ENCODE results near the gene ARRDC4.

ARRDC4 gene

DNA sequence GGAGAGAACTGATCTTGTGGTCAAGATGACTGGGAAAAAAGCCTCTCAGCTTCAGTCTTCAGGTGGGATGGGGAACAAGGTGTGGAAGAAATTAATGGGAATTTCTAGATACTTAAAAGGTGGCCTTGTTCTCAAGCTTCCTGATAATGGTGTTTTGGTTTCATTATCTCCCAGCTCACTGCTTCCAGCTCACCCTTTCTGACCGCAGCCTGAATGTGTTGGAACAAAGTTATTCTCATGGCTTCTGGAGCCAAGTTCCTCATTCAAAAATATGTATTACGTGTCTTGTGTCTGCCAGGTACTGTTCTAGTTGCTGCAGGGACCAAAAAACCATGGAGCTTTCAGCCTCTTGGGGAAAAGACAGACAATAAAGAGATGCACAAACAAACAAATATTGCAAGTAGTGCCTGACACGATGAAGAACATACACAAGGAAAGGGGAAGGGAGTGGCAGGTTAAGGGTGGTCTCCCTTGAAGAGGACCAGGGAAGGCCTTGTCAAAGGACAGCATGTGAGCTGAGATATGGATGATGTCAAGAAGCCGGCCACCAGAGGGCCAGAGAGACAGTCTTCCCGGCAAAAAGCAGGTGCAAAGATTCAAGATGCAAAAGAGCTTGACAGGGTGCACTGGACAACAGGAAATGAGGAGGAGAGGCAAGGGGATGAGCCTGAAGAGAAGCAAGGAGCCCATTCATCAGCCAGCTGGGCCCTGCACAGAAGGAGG is 35.5 kb downstream of the ARRDC4 start:
- no peaks in the 10 kb centered on the region for H3K36me3 Mint-ChIP-seq (ENCODE audit: low read depth)
- H3K27me3 Mint-ChIP-seq (ENCODE audit: low read depth): no peaks in the 10 kb centered on the region
- peaks cover 11% of the 10 kb centered on the region for H3K4me1 Mint-ChIP-seq (ENCODE audit: low read depth)
- peak overlapping the region; percentile 0 for H3K4me3 Mint-ChIP-seq
- no peak for DNase-seq (ENCODE audit: low spot score)
- no peaks in the 10 kb centered on the region for H3K9me3 Mint-ChIP-seq
- no peak overlapping the region for H3K27ac Mint-ChIP-seq

- no peak for DNase-seq (ENCODE audit: low spot score)
- Mint-ChIP-seq H3K27me3 (ENCODE audit: low read depth) (no peaks in the 10 kb centered on the region), H3K36me3 (ENCODE audit: low read depth) (no peaks in the 10 kb centered on the region), H3K4me1 (ENCODE audit: low read depth) (peaks cover 11% of the 10 kb centered on the region), H3K4me3 (no peak overlapping the region), H3K9me3 (no peaks in the 10 kb centered on the region), H3K27ac (no peak overlapping the region)
Observed at GRCh38 chr15:97998307-97999071, 38.0 kb downstream of the ARRDC4 start.

- no peak for DNase-seq (ENCODE audit: low spot score)
- no peak overlapping the region for H3K4me3 Mint-ChIP-seq
- peaks cover 8% of the 10 kb centered on the region for H3K4me1 Mint-ChIP-seq (ENCODE audit: low read depth)
- no peaks in the 10 kb centered on the region for H3K9me3 Mint-ChIP-seq
- H3K27ac Mint-ChIP-seq: no peak overlapping the region
- H3K27me3 Mint-ChIP-seq (ENCODE audit: low read depth): no peaks in the 10 kb centered on the region
- no peaks in the 10 kb centered on the region for H3K36me3 Mint-ChIP-seq (ENCODE audit: low read depth)
Observed at GRCh38 chr15:98000249-98001203, 40.0 kb downstream of the ARRDC4 start.

DNA sequence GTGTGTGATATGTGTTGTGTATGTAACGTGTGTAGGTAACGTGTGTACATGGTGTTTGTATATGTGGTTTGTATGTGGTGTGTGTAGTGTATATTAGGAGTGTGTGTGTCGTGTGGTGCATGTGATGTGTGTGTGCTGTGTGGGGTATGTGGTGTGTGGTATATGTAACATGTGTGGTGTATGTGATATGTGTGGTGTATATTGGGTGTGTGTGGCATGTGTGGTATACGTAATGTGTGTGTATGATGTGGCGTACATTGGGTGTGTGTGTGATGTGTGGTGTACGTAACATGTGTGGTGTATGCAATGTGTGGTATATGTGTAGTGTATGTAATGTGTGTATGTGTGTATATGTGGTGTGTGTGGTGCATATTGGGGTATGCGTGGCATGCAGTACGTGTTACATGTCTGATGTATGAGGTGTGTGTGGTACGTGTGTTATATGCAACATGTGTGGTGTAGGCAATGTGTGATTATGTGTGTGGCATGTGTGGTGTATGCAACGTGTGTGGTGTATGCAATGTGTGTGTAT is 41.2 kb downstream of the ARRDC4 start:
- DNase-seq (ENCODE audit: low spot score): no peak
- Mint-ChIP-seq H3K27ac (no peak overlapping the region), H3K27me3 (ENCODE audit: low read depth) (no peaks in the 10 kb centered on the region), H3K9me3 (no peaks in the 10 kb centered on the region), H3K4me1 (ENCODE audit: low read depth) (no peaks in the 10 kb centered on the region), H3K4me3 (no peak overlapping the region), H3K36me3 (ENCODE audit: low read depth) (no peaks in the 10 kb centered on the region)

GRCh38 chr15:98002419-98002818 is 41.9 kb downstream of the ARRDC4 start:
- no peak overlapping the region for H3K4me3 Mint-ChIP-seq
- H3K4me1 Mint-ChIP-seq (ENCODE audit: low read depth): no peaks in the 10 kb centered on the region
- no peaks in the 10 kb centered on the region for H3K9me3 Mint-ChIP-seq
- no peaks in the 10 kb centered on the region for H3K36me3 Mint-ChIP-seq (ENCODE audit: low read depth)
- H3K27ac Mint-ChIP-seq: no peak overlapping the region
- H3K27me3 Mint-ChIP-seq (ENCODE audit: low read depth): no peaks in the 10 kb centered on the region
- DNase-seq (ENCODE audit: low spot score): no peak

DNA sequence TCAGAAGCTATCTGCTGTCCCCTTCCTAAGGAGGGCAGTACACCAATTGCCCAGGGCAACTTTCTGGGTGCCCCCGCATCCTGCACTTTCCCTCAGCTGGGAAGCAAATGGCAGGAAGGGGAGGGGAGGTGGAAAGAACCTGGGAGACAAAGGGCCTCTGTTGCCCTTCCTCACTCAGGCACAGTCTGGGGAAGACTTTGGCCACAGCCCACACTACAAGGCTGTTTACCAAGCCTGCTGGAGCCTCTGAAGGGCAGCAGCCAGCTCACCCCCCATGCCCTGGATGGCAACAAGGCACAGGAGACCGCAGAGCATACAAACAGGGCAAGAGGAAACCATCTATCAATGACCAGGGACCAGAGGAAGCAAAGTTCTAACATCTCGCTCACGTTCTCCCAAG is 42.4 kb downstream of the ARRDC4 start:
- H3K36me3 Mint-ChIP-seq (ENCODE audit: low read depth): no peaks in the 10 kb centered on the region
- no peaks in the 10 kb centered on the region for H3K27me3 Mint-ChIP-seq (ENCODE audit: low read depth)
- no peak overlapping the region for H3K27ac Mint-ChIP-seq
- no peaks in the 10 kb centered on the region for H3K9me3 Mint-ChIP-seq
- H3K4me3 Mint-ChIP-seq: no peak overlapping the region
- H3K4me1 Mint-ChIP-seq (ENCODE audit: low read depth): no peaks in the 10 kb centered on the region
- DNase-seq (ENCODE audit: low spot score): no peak

GRCh38 chr15:98003518-98003917 is 43.0 kb downstream of the ARRDC4 start:
- Mint-ChIP-seq H3K4me1 (ENCODE audit: low read depth) (no peaks in the 10 kb centered on the region), H3K27me3 (ENCODE audit: low read depth) (no peaks in the 10 kb centered on the region), H3K9me3 (no peaks in the 10 kb centered on the region), H3K27ac (no peak overlapping the region), H3K4me3 (no peak overlapping the region), H3K36me3 (ENCODE audit: low read depth) (no peaks in the 10 kb centered on the region)
- no peak for DNase-seq (ENCODE audit: low spot score)

GRCh38 chr15:98003996-98004395 is 43.5 kb downstream of the ARRDC4 start:
- no peaks in the 10 kb centered on the region for H3K4me1 Mint-ChIP-seq (ENCODE audit: low read depth)
- DNase-seq (ENCODE audit: low spot score): no peak
- no peaks in the 10 kb centered on the region for H3K36me3 Mint-ChIP-seq (ENCODE audit: low read depth)
- H3K27ac Mint-ChIP-seq: no peak overlapping the region
- no peak overlapping the region for H3K4me3 Mint-ChIP-seq
- no peaks in the 10 kb centered on the region for H3K9me3 Mint-ChIP-seq
- no peaks in the 10 kb centered on the region for H3K27me3 Mint-ChIP-seq (ENCODE audit: low read depth)

GRCh38 chr15:98005659-98006058 is 45.2 kb downstream of the ARRDC4 start:
- DNase-seq (ENCODE audit: low spot score): no peak
- H3K4me1 Mint-ChIP-seq (ENCODE audit: low read depth): no peaks in the 10 kb centered on the region
- H3K27ac Mint-ChIP-seq: no peak overlapping the region
- no peaks in the 10 kb centered on the region for H3K36me3 Mint-ChIP-seq (ENCODE audit: low read depth)
- H3K4me3 Mint-ChIP-seq: no peak overlapping the region
- H3K9me3 Mint-ChIP-seq: no peaks in the 10 kb centered on the region
- H3K27me3 Mint-ChIP-seq (ENCODE audit: low read depth): peaks cover 6% of the 10 kb centered on the region

GRCh38 chr15:98009169-98009568 is 48.7 kb downstream of the ARRDC4 start:
- no peak overlapping the region for H3K4me3 Mint-ChIP-seq
- no peak overlapping the region for H3K27ac Mint-ChIP-seq
- H3K27me3 Mint-ChIP-seq (ENCODE audit: low read depth): peaks cover 6% of the 10 kb centered on the region
- DNase-seq (ENCODE audit: low spot score): no peak
- no peaks in the 10 kb centered on the region for H3K9me3 Mint-ChIP-seq
- no peaks in the 10 kb centered on the region for H3K36me3 Mint-ChIP-seq (ENCODE audit: low read depth)
- H3K4me1 Mint-ChIP-seq (ENCODE audit: low read depth): no peaks in the 10 kb centered on the region

DNA sequence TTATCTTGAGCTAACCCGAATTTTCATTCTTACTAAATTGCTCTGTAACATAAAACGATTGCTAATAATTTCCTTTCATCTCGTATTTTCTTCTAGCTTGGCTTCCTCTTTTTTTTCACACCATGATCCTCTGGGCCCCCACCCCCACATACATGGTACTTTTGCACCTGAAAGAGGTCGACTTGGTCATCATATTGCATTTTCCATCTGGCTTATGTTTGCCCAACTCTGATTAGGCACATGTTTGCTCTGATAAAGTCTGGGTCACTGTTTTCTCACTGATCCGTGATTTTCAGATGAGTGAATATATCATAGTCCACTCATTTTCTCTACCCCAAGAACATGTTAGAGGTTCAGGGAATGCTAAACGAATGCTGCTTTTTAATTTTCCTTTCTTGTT is 49.5 kb downstream of the ARRDC4 start:
- Mint-ChIP-seq H3K27me3 (ENCODE audit: low read depth) (peaks cover 6% of the 10 kb centered on the region), H3K9me3 (no peaks in the 10 kb centered on the region), H3K27ac (no peak overlapping the region), H3K4me3 (no peak overlapping the region), H3K4me1 (ENCODE audit: low read depth) (no peaks in the 10 kb centered on the region), H3K36me3 (ENCODE audit: low read depth) (no peaks in the 10 kb centered on the region)
- DNase-seq (ENCODE audit: low spot score): no peak

DNA sequence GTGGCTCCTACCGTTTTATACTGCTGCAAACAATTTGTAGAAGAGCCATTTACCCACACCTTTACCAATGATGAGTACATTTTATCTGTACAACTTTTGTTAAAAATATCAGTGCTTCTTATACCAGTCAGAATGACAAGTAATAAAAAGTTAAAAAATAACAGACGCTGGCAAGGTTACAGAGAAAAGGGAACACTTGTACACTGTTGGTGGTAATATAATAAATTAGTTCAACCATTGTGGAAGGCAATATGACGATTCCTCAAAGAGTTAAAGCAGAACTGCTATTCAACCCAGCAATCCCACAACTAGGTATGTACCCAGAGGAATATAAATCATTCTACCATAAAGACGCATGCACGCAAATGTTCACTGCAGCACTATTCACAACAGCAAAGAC is 51.9 kb downstream of the ARRDC4 start:
- H3K36me3 Mint-ChIP-seq (ENCODE audit: low read depth): no peaks in the 10 kb centered on the region
- DNase-seq (ENCODE audit: low spot score): no peak
- no peak overlapping the region for H3K4me3 Mint-ChIP-seq
- H3K27me3 Mint-ChIP-seq (ENCODE audit: low read depth): peaks cover 6% of the 10 kb centered on the region
- no peaks in the 10 kb centered on the region for H3K9me3 Mint-ChIP-seq
- H3K27ac Mint-ChIP-seq: no peak overlapping the region
- H3K4me1 Mint-ChIP-seq (ENCODE audit: low read depth): no peaks in the 10 kb centered on the region

GRCh38 chr15:98013631-98014030 is 53.1 kb downstream of the ARRDC4 start:
- Mint-ChIP-seq H3K9me3 (no peaks in the 10 kb centered on the region), H3K4me1 (ENCODE audit: low read depth) (no peaks in the 10 kb centered on the region), H3K4me3 (no peak overlapping the region), H3K36me3 (ENCODE audit: low read depth) (no peaks in the 10 kb centered on the region), H3K27ac (no peak overlapping the region), H3K27me3 (ENCODE audit: low read depth) (peaks cover 6% of the 10 kb centered on the region)
- no peak for DNase-seq (ENCODE audit: low spot score)
